Esophagus muscularis mucosa (tissue), 4 donors: ENCODE results near the gene TTL. TPM values are rescaled to one million over a fixed set of nuclear protein-coding genes. Genes with fewer than 3 reads are reported as not detected.
"Not testable (repeated sequence)": the region's sequence is repeated elsewhere in the genome, so short reads cannot be mapped to it uniquely, and the experiment has no call there.

Experiments
- DNase-seq: peaks from one replicate; pipeline ENCODE4 v3.0.0-alpha.2; 2017; ENCODE audit errors: extremely low spot score
- H3K27ac ChIP-seq, 4 donors: fragments of 200-600 bp; sonication (generic); replicated peaks in 1 of 4; 1 replicate in 3 of 4; 2 replicates in 1 of 4; pipeline ENCODE4 v1.5.1; 2016 to 2019; ENCODE audit warnings: mild to moderate bottlenecking in 1 of 4
- H3K27me3 ChIP-seq, 4 donors: fragments of 200-600 bp; sonication (generic); one replicate each; pipeline versions ENCODE4 v1.5.1 to v1.6.0; 2016 to 2019
- H3K36me3 ChIP-seq, 4 donors: fragments of 200-600 bp; sonication (generic); one replicate each; pipeline ENCODE4 v1.5.1; 2016 to 2019
- H3K4me1 ChIP-seq, 4 donors: fragments of 200-600 bp; sonication (generic); one replicate each; pipeline ENCODE4 v1.5.1; 2016 to 2019
- H3K4me3 ChIP-seq, 4 donors: fragments of 200-600 bp; sonication (generic); 1 replicate in 2 of 4; 2 replicates in 2 of 4; pipeline ENCODE4 v1.5.1; 2016 to 2019; ENCODE audit warnings: mild to moderate bottlenecking in 4 of 4, moderate library complexity in 1 of 4
- H3K9me3 ChIP-seq, 4 donors: fragments of 200-600 bp; sonication (generic); 1 replicate in 3 of 4; 2 replicates in 1 of 4; pipeline ENCODE4 v1.5.1; 2016 to 2019
- CTCF ChIP-seq, 3 experiments: fragments of 200-600 bp in 2 of 3; fragments of 450-650 bp in 1 of 3; sonication (generic) in 2 of 3; IDR thresholded peaks; one replicate each; pipeline ENCODE4 v1.5.1; 2017 to 2019; ENCODE audit warnings: antibody characterized with exemption in 3 of 3, mild to moderate bottlenecking in 2 of 3, moderate library complexity in 1 of 3
- EP300 ChIP-seq: sonication (generic); formaldehyde crosslinking; IDR thresholded peaks from one replicate; pipeline ENCODE4 v1.6.1; 2017; ENCODE audit warnings: antibody characterized with exemption
- POLR2A ChIP-seq: fragments of 450-650 bp; IDR thresholded peaks from one replicate; pipeline ENCODE4 v1.6.1; 2017; ENCODE audit warnings: antibody characterized with exemption, moderate library complexity, mild to moderate bottlenecking, low read depth
- POLR2AphosphoS5 ChIP-seq, 2 donors: sonication (generic); formaldehyde crosslinking; IDR thresholded peaks; one replicate each; pipeline ENCODE4 v1.6.1; 2017; ENCODE audit warnings: antibody characterized with exemption in 2 of 2
- WGBS: methylation state at CpG from one replicate; pipeline ENCODE4 v1.1.5; 2018; 5-methylcytosine and 5-hydroxymethylcytosine counted together
- intact Hi-C: fragments of 100-400 bp; cut with DNase I; formaldehyde crosslinking; loops from one replicate; pipeline ENCODE4 v1.15.1; 2023
- total RNA-seq, 4 donors: library from RNA; depleted of rRNA; stranded (reverse); fragments of >200 nt; gene quantifications; one replicate each; pipeline versions ENCODE4 v1.1.0 to v1.2.1, GENCODE V29; 2016

Gene TTL
- total RNA-seq, 4 donors from 2014 or later, result 25.8 to 29.2 (median 27.3) TPM

GRCh38 chr2:112493858-112494648 is 12.1 kb downstream of the TTL start:
- Histone ChIP-seq H3K4me1 (peaks cover 0 to 4% (median 2%) of the 10 kb centered on the region in 4 donors), H3K27me3 (no peaks in the 10 kb centered on the region), H3K4me3 (no peak overlapping the region), H3K36me3 (peaks cover 0 to 24% (median 15%) of the 10 kb centered on the region in 4 donors), H3K27ac (no peak overlapping the region), H3K9me3 (no peaks in the 10 kb centered on the region)
- TF ChIP-seq POLR2AphosphoS5 (IDR thresholded peaks at IDR 0.05), result no peak
- TF ChIP-seq CTCF (IDR thresholded peaks at IDR 0.05), result no peak
- TF ChIP-seq EP300, result no peak
- no peak for TF ChIP-seq POLR2A
- intact Hi-C loops, result no loop called here
- 79% methylated on average over 9 of the region's 9 CpGs for WGBS
- peak; percentile 26 for DNase-seq

- DNase-seq, result no peak
- WGBS, result 81% methylated on average over 5 of the region's 5 CpGs
- Histone ChIP-seq H3K4me1 (peaks cover 0 to 4% (median 2%) of the 10 kb centered on the region in 4 donors), H3K27ac (no peak overlapping the region), H3K9me3 (no peaks in the 10 kb centered on the region), H3K36me3 (peaks cover 0 to 24% (median 15%) of the 10 kb centered on the region in 4 donors), H3K27me3 (no peaks in the 10 kb centered on the region), H3K4me3 (no peak overlapping the region)
- intact Hi-C loops, result no loop called here
- TF ChIP-seq CTCF (IDR thresholded peaks at IDR 0.05), result no peak
These were observed 12.9 kb downstream of the TTL start for GRCh38 chr2:112494828-112495227.

- DNase-seq, intact Hi-C loops, H3K4me1 ChIP-seq, H3K4me3 ChIP-seq, H3K9me3 ChIP-seq, H3K27ac ChIP-seq, H3K27me3 ChIP-seq: not testable (repeated sequence)
- WGBS, result 94% methylated on average over 4 of the region's 4 CpGs
- peaks cover 0 to 24% (median 15%) of the 10 kb centered on the region in 4 donors for H3K36me3 ChIP-seq
These were observed 13.9 kb downstream of the TTL start for GRCh38 chr2:112495878-112496277.

- peaks cover 5 to 20% (median 13%) of the 10 kb centered on the region in 4 donors for H3K36me3 ChIP-seq
- intact Hi-C loops, H3K4me3 ChIP-seq, H3K27me3 ChIP-seq, H3K9me3 ChIP-seq, H3K27ac ChIP-seq, H3K4me1 ChIP-seq, DNase-seq: not testable (repeated sequence)
- 57% methylated on average over 9 of the region's 10 CpGs for WGBS
- TF ChIP-seq POLR2AphosphoS5 (IDR thresholded peaks at IDR 0.05), result peak in 1 of 2 donors; percentile 8
- peak; percentile 26 to 50 (median 32) for TF ChIP-seq CTCF (IDR thresholded peaks at IDR 0.05)
These were observed 19.0 kb downstream of the TTL start for GRCh38 chr2:112500850-112501484.

- H3K36me3 ChIP-seq, result peaks cover 0 to 32% (median 9%) of the 10 kb centered on the region in 4 donors
- H3K27ac ChIP-seq, H3K4me3 ChIP-seq, H3K9me3 ChIP-seq, H3K27me3 ChIP-seq, intact Hi-C loops, H3K4me1 ChIP-seq: not testable (repeated sequence)
- peak; percentile 14 for DNase-seq
- 91% methylated on average over 17 of the region's 32 CpGs for WGBS
These were observed 27.5 kb downstream of the TTL start for GRCh38 chr2:112509239-112509998.
